Hepatocyte (in vitro differentiated cells): ENCODE measurements around the gene NDC1. TPM values are rescaled to one million over a fixed set of nuclear protein-coding genes. Genes with fewer than 3 reads are reported as not detected.
"Not testable (repeated sequence)": the region's sequence is repeated elsewhere in the genome, so short reads cannot be mapped to it uniquely, and the experiment has no call there.

Experiments
- DNase-seq: peaks from one replicate; pipeline ENCODE4 v3.0.0-alpha.2; 2016; ENCODE audit warnings: low spot score
- H2AFZ ChIP-seq: fragments of 200-600 bp; sonication (generic); 2 replicates; pipeline ENCODE4 v1.6.0; 2016; ENCODE audit warnings: antibody characterized with exemption, mild to moderate bottlenecking
- H3K27ac ChIP-seq: fragments of 200-600 bp; sonication (generic); 2 replicates; pipeline ENCODE4 v1.5.1; 2016; ENCODE audit warnings: mild to moderate bottlenecking
- H3K27me3 ChIP-seq: fragments of 200-600 bp; sonication (generic); 2 replicates; pipeline ENCODE4 v1.6.1; 2016
- H3K36me3 ChIP-seq: fragments of 200-600 bp; sonication (generic); replicated peaks from 2 replicates; pipeline ENCODE4 v1.5.1; 2016; ENCODE audit warnings: low read depth; ENCODE audit not compliant: insufficient read depth
- H3K4me1 ChIP-seq: fragments of 200-600 bp; sonication (generic); 2 replicates; pipeline ENCODE4 v1.5.1; 2016; ENCODE audit warnings: mild to moderate bottlenecking, moderate library complexity; ENCODE audit not compliant: insufficient read depth
- H3K4me2 ChIP-seq: fragments of 200-600 bp; sonication (generic); 2 replicates; pipeline ENCODE4 v1.6.0; 2016
- H3K4me3 ChIP-seq: fragments of 200-600 bp; sonication (generic); 2 replicates; pipeline ENCODE4 v1.5.1; 2016; ENCODE audit warnings: mild to moderate bottlenecking
- H3K79me2 ChIP-seq: fragments of 200-600 bp; sonication (generic); 2 replicates; pipeline ENCODE4 v1.6.0; 2017; ENCODE audit warnings: mild to moderate bottlenecking
- H3K9me2 ChIP-seq: fragments of 200-600 bp; sonication (generic); replicated peaks from 2 replicates; pipeline ENCODE4 v1.6.0; 2017; ENCODE audit warnings: mild to moderate bottlenecking; ENCODE audit not compliant: insufficient read depth
- H3K9me3 ChIP-seq: fragments of 200-600 bp; sonication (generic); 2 replicates; pipeline ENCODE4 v1.5.1; 2016; ENCODE audit warnings: low read depth, mild to moderate bottlenecking
- H4K20me1 ChIP-seq: fragments of 200-600 bp; sonication (generic); 2 replicates; pipeline ENCODE4 v1.6.0; 2016; ENCODE audit warnings: mild to moderate bottlenecking; ENCODE audit not compliant: insufficient read depth, poor library complexity, severe bottlenecking
- CTCF ChIP-seq: fragments of 200-600 bp; sonication (generic); IDR thresholded peaks from 2 replicates; pipeline ENCODE4 v1.5.1; 2016; ENCODE audit warnings: antibody characterized with exemption, mild to moderate bottlenecking; ENCODE audit not compliant: poor library complexity
- EZH2 ChIP-seq: fragments of 200-600 bp; sonication (generic); IDR thresholded peaks from 2 replicates; pipeline ENCODE4 v1.6.1; 2016; ENCODE audit warnings: antibody characterized with exemption, mild to moderate bottlenecking, borderline replicate concordance
- EZH2phosphoT487 ChIP-seq: fragments of 200-600 bp; sonication (generic); IDR thresholded peaks from one replicate; pipeline ENCODE4 v1.6.1; 2018; ENCODE audit warnings: antibody characterized with exemption, mild to moderate bottlenecking, low read depth, moderate library complexity; ENCODE audit not compliant: unreplicated experiment, severe bottlenecking
- WGBS: methylation state at CpG from one replicate; pipeline ENCODE4 v1.1.6; 2016; ENCODE audit warnings: low lambda C conversion rate; ENCODE audit errors: missing lambda C conversion rate; 5-methylcytosine and 5-hydroxymethylcytosine counted together
- polyA plus RNA-seq: library from polyadenylated mRNA; unstranded; fragments of >200 nt; fragmentation: Nextera tagmentation; extraction: Ambion mirVana; gene quantifications from 2 replicates; pipeline ENCODE4 v1.2.1, GENCODE V29; 2016
- total RNA-seq: library from RNA; depleted of rRNA; stranded (reverse); fragments of >200 nt; gene quantifications from 2 replicates; pipeline ENCODE4 v1.2.3, GENCODE V29; 2014

Gene NDC1
- 18.1 and 23.1 TPM in 2 replicates for total RNA-seq
- 5.4 and 7.8 TPM in 2 replicates for polyA plus RNA-seq

GRCh38 chr1:53837924-53838653 is at the start of gene NDC1:
Gene NDC1, minus strand, starts transcription at chr1:53838296. Its CDS starts 35 bp downstream, at chr1:53838261.
- H3K4me1 ChIP-seq, result no peaks in the 10 kb centered on the region
- TF ChIP-seq EZH2phosphoT487 (no peak), CTCF (peak; percentile 11)
- peak within 1 kb of the TSS; percentile 97 for H3K27ac ChIP-seq
- peak; percentile 95 for DNase-seq
- peak within 1 kb of the TSS; percentile 69 for H3K4me2 ChIP-seq
- H3K4me3 ChIP-seq, result peak within 1 kb of the TSS; percentile 59
- no peaks in the 10 kb centered on the region for H3K9me3 ChIP-seq
- WGBS, result under 1% methylated on average over 56 of the region's 59 CpGs
- H4K20me1 ChIP-seq, result no peaks in the 10 kb centered on the region
- no peaks in the 10 kb centered on the region for H3K36me3 ChIP-seq
- H2AFZ ChIP-seq, result peak within 1 kb of the TSS; percentile 62
- no peaks in the 10 kb centered on the region for H3K9me2 ChIP-seq
- H3K27me3 ChIP-seq, result no peaks in the 10 kb centered on the region
- peaks cover 32% of the 10 kb centered on the region for H3K79me2 ChIP-seq

GRCh38 chr1:53883600-53883999 is 45.5 kb upstream of the NDC1 start:
- 97% methylated on average over 6 of the region's 6 CpGs for WGBS
- not testable (repeated sequence) for DNase-seq, H3K9me2 ChIP-seq, H3K27ac ChIP-seq, H3K4me2 ChIP-seq, H4K20me1 ChIP-seq, H3K9me3 ChIP-seq, H3K27me3 ChIP-seq, H3K4me3 ChIP-seq, H2AFZ ChIP-seq, H3K36me3 ChIP-seq, H3K4me1 ChIP-seq, H3K79me2 ChIP-seq

GRCh38 chr1:53881853-53882252 is 43.8 kb upstream of the NDC1 start:
- H4K20me1 ChIP-seq, H3K9me2 ChIP-seq, H3K4me1 ChIP-seq, H2AFZ ChIP-seq, H3K36me3 ChIP-seq, H3K4me3 ChIP-seq, H3K9me3 ChIP-seq, H3K4me2 ChIP-seq, H3K79me2 ChIP-seq, H3K27ac ChIP-seq, H3K27me3 ChIP-seq, DNase-seq: not testable (repeated sequence)
- WGBS, result 95% methylated on average over 2 of the region's 2 CpGs

- no peaks in the 10 kb centered on the region for H3K4me1 ChIP-seq
- H2AFZ ChIP-seq, result no peak overlapping the region
- peaks cover 3% of the 10 kb centered on the region for H3K9me3 ChIP-seq
- H3K27ac ChIP-seq, result no peak overlapping the region
- no peak overlapping the region for H3K4me2 ChIP-seq
- no peaks in the 10 kb centered on the region for H3K36me3 ChIP-seq
- no peak overlapping the region for H3K4me3 ChIP-seq
- H3K9me2 ChIP-seq, result no peaks in the 10 kb centered on the region
- TF ChIP-seq EZH2phosphoT487 (no peak), EZH2 (no peak), CTCF (peak; percentile 68)
- no peaks in the 10 kb centered on the region for H4K20me1 ChIP-seq
- WGBS, result 60% methylated on average over 5 of the region's 5 CpGs
- DNase-seq, result peak; percentile 73
- H3K79me2 ChIP-seq, result no peaks in the 10 kb centered on the region
- H3K27me3 ChIP-seq, result no peaks in the 10 kb centered on the region
These were observed 40.5 kb upstream of the NDC1 start for GRCh38 chr1:53878492-53879105.

- H3K27me3 ChIP-seq, DNase-seq, H3K27ac ChIP-seq, H3K36me3 ChIP-seq, H3K9me2 ChIP-seq, H3K79me2 ChIP-seq, H3K4me1 ChIP-seq, H2AFZ ChIP-seq, H3K4me2 ChIP-seq, H4K20me1 ChIP-seq, H3K4me3 ChIP-seq, H3K9me3 ChIP-seq: not testable (repeated sequence)
- WGBS, result 93% methylated on average over 2 of the region's 2 CpGs
These were observed 37.1 kb upstream of the NDC1 start for GRCh38 chr1:53875150-53875549.
